Endothelial cell of umbilical vein (primary cell): ENCODE results near the gene THUMPD2. TPM values are rescaled to one million over a fixed set of nuclear protein-coding genes. Genes with fewer than 3 reads are reported as not detected.

Source experiments
- BruUV-seq: library from RNA; stranded (reverse); fragments of 400-500 nt; replicated peaks from 2 replicates; lab custom pipeline; 2021; lab: Mats Ljungman, UMichigan
- CTCF ChIA-PET: fragments of 300-600, 350-600 bp; sonication (Branson Sonifier 250); formaldehyde crosslinking; loops from one replicate; lab custom pipeline; 2021; ENCODE audit warnings: antibody characterized with exemption, inconsistent platforms; lab: Charles Lee
- POLR2A ChIA-PET: fragments of 300-600, 350-600 bp; sonication (Branson Sonifier 250); formaldehyde crosslinking; loops from one replicate; lab custom pipeline; 2021; ENCODE audit warnings: antibody characterized with exemption, inconsistent platforms; lab: Charles Lee
- DNase-seq: peaks from one replicate; pipeline ENCODE4 v3.0.0-alpha.2; 2011; ENCODE audit warnings: low read depth, low spot score
- FAIRE-seq: peaks from 2 replicates; lab custom pipeline; 2011; peaks lifted over from hg19 to GRCh38; lab: Jason Lieb, UNC
- H2AFZ ChIP-seq: 2 replicates; pipeline ENCODE4 v1.6.0; 2012; ENCODE audit warnings: low read depth, low read length, control low read depth, inconsistent platforms
- H3K27ac ChIP-seq: 2 replicates; pipeline ENCODE4 v1.5.1; 2011; ENCODE audit warnings: low read depth, mild to moderate bottlenecking, control low read depth, low read length, moderate library complexity; ENCODE audit not compliant: insufficient read depth
- H3K27me3 ChIP-seq, 2 experiments: 2 replicates each; pipeline versions ENCODE4 v1.6.0 to v1.6.1; 2011; ENCODE audit warnings: low read length in 2 of 2, mixed read lengths in 1 of 2; ENCODE audit not compliant: control insufficient read depth in 2 of 2, insufficient read depth in 2 of 2
- H3K36me3 ChIP-seq, 2 experiments: 2 replicates in 1 of 2; 3 replicates in 1 of 2; pipeline ENCODE4 v1.5.1; 2011; ENCODE audit warnings: low read length in 2 of 2, mild to moderate bottlenecking in 1 of 2, moderate library complexity in 1 of 2; ENCODE audit not compliant: control insufficient read depth in 2 of 2, insufficient read depth in 2 of 2; ENCODE audit errors: extremely low read depth in 1 of 2
- H3K4me1 ChIP-seq: 3 replicates; pipeline ENCODE4 v1.5.1; 2011; ENCODE audit warnings: mild to moderate bottlenecking, low read length; ENCODE audit not compliant: control insufficient read depth, insufficient read depth; ENCODE audit errors: extremely low read depth
- H3K4me2 ChIP-seq: 2 replicates; pipeline ENCODE4 v1.6.1; 2011; ENCODE audit warnings: low read length, control low read depth, mixed read lengths; ENCODE audit not compliant: insufficient read depth
- H3K4me3 ChIP-seq, 3 experiments: fragments of 200-600 bp in 1 of 3; sonication (generic), shearing (Covaris generic) in 1 of 3; replicated peaks in 1 of 3; 2 replicates each; pipeline ENCODE4 v1.5.1; 2011 to 2016; ENCODE audit warnings: control low read depth in 3 of 3, low read length in 3 of 3, mild to moderate bottlenecking in 2 of 3, inconsistent platforms in 1 of 3, low read depth in 1 of 3, moderate library complexity in 1 of 3; ENCODE audit not compliant: insufficient read depth in 1 of 3
- H3K79me2 ChIP-seq: 2 replicates; pipeline ENCODE4 v1.6.0; 2012; ENCODE audit warnings: low read length, inconsistent platforms; ENCODE audit not compliant: control insufficient read depth, insufficient read depth
- H3K9ac ChIP-seq: replicated peaks from 2 replicates; pipeline ENCODE3; 2011; ENCODE audit warnings: low read length, control low read depth; ENCODE audit not compliant: insufficient read depth; ENCODE audit errors: extremely low read depth
- H3K9me1 ChIP-seq: replicated peaks from 3 replicates; pipeline ENCODE4 v1.6.0; 2011; ENCODE audit warnings: mild to moderate bottlenecking, low read length; ENCODE audit not compliant: control insufficient read depth, insufficient read depth; ENCODE audit errors: extremely low read depth
- H3K9me3 ChIP-seq: replicated peaks from 2 replicates; pipeline ENCODE4 v1.5.1; 2012; ENCODE audit warnings: low read length, inconsistent platforms; ENCODE audit not compliant: control insufficient read depth, insufficient read depth
- H4K20me1 ChIP-seq: replicated peaks from 2 replicates; pipeline ENCODE3; 2011; ENCODE audit warnings: mild to moderate bottlenecking, low read length; ENCODE audit not compliant: control insufficient read depth, insufficient read depth; ENCODE audit errors: extremely low read depth
- EZH2 ChIP-seq: IDR thresholded peaks from 2 replicates; pipeline ENCODE4 v1.6.1; 2012; ENCODE audit warnings: borderline replicate concordance, low read depth, mild to moderate bottlenecking, moderate library complexity, low read length, inconsistent platforms; ENCODE audit not compliant: severe bottlenecking
- FOS ChIP-seq: IDR thresholded peaks from 2 replicates; pipeline ENCODE4 v1.6.1; 2011; ENCODE audit warnings: mild to moderate bottlenecking, low read length, moderate library complexity, borderline replicate concordance; ENCODE audit not compliant: insufficient read depth
- GATA2 ChIP-seq: IDR thresholded peaks from 2 replicates; pipeline ENCODE4 v1.7.0; 2011; ENCODE audit warnings: low read depth, mild to moderate bottlenecking, moderate library complexity, mixed read lengths, low read length; ENCODE audit not compliant: insufficient read length, insufficient read depth
- JUN ChIP-seq: IDR thresholded peaks from 2 replicates; pipeline ENCODE4 v1.6.1; 2011; ENCODE audit warnings: borderline replicate concordance, low read depth; ENCODE audit not compliant: insufficient read length, insufficient read depth
- MYC ChIP-seq: IDR thresholded peaks from one replicate; pipeline ENCODE4 v1.6.1; 2011; ENCODE audit warnings: mild to moderate bottlenecking, low read depth, low read length
- POLR2A ChIP-seq: IDR thresholded peaks from 2 replicates; pipeline ENCODE4 v1.6.1; 2012; ENCODE audit warnings: low read depth, mild to moderate bottlenecking, control low read depth, low read length
- POLR2AphosphoS5 ChIP-seq: IDR thresholded peaks from 2 replicates; pipeline ENCODE4 v1.6.1; 2012; ENCODE audit warnings: low read depth, mild to moderate bottlenecking, control low read depth, low read length, moderate library complexity; ENCODE audit not compliant: insufficient read depth
- dilution Hi-C: fragments of 300-500 bp; cut with MboI; formaldehyde crosslinking; loops from one replicate; pipeline ENCODE4 v1.15.0; 2019; ENCODE audit warnings: low sequenced_read_pairs; ENCODE audit not compliant: extremely low pct_ligation_motif_present
- intact Hi-C: fragments of 100-400 bp; cut with micrococcal nuclease; formaldehyde crosslinking; loops from one replicate; pipeline ENCODE4 v1.10.0; 2022
- polyA plus RNA-seq, 4 experiments: library from polyadenylated mRNA; depleted of rRNA in 3 of 4; stranded (reverse) in 3 of 4; unstranded in 1 of 4; fragments of >200 nt; gene quantifications; 2 replicates each; pipeline versions ENCODE4 v1.2.1 to v1.2.3, GENCODE V29; 2011 to 2012; ENCODE audit warnings: missing spikeins in 1 of 4
- total RNA-seq: library from RNA; stranded (reverse); gene quantifications from 2 replicates; pipeline ENCODE4 v1.2.3, GENCODE V29; 2021
- TF ChIP-seq, protein P1 (sequence below): IDR thresholded peaks from 2 replicates; pipeline ENCODE4 v1.6.1; 2011; ENCODE audit not compliant: insufficient read depth, insufficient read length
- TF ChIP-seq, protein P2 (sequence below), 2 donors: IDR thresholded peaks; 1 replicate in 1 of 2; 2 replicates in 1 of 2; pipeline ENCODE4 v1.5.1; 2011; ENCODE audit warnings: low read length in 2 of 2, mild to moderate bottlenecking in 2 of 2, moderate library complexity in 2 of 2, control low read depth in 1 of 2, inconsistent platforms in 1 of 2, low read depth in 1 of 2; ENCODE audit not compliant: insufficient read depth in 1 of 2; ENCODE audit errors: extremely low read depth in 1 of 2

THUMPD2 gene
- total and polyA plus RNA-seq, 2 donors (not counting 3 experiments of a cell fraction or from before 2014, with no cell fraction given) = 4.3 to 8.2 TPM

DNA sequence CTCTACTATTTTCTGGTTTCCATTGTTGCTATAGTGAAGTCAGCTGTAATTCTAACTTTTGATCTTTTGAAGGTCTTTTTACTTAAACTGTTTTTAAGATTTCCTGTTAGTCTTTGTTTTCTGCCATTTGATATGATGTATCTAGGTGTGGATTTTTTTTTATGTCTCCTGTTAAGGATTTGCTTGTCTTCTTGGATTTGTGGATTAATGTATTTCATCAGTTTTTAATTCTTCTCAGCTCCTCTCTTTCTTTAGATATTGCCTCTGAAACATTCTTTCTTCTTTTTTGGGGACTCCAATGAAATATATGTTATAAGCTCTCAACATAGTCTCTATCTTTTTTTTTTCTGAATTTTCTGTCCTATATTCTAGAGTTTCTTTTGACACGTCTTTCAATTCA, 24.8 kb upstream of the THUMPD2 start:
- BruUV-seq = no TSS peak
- Histone ChIP-seq H3K4me1 (no peaks in the 10 kb centered on the region), H3K4me2 (no peak overlapping the region), H3K9me3 (no peaks in the 10 kb centered on the region), H2AFZ (no peak overlapping the region), H3K9me1 (no peaks in the 10 kb centered on the region), H3K27me3 (peaks cover 3 to 7% of the 10 kb centered on the region in 2 experiments), H4K20me1 (no peaks in the 10 kb centered on the region), H3K27ac (no peak overlapping the region), H3K36me3 (no peaks in the 10 kb centered on the region), H3K9ac (no peak overlapping the region), H3K79me2 (no peaks in the 10 kb centered on the region), H3K4me3 (no peak overlapping the region)
- DNase-seq = no peak
- FAIRE-seq = no peak
- ChIA-PET POLR2A (no interaction called here), CTCF (interaction anchor here (1.4 kb wide), 1 partner anchor 14 kb away, joined by 3 read pairs; no protein-coding TSS in a partner anchor)
- dilution Hi-C loops = no loop called here
- no peak for TF ChIP-seq EZH2
- no peak for TF ChIP-seq GATA2
- TF ChIP-seq JUN = no peak
- TF ChIP-seq POLR2AphosphoS5 = no peak
- TF ChIP-seq FOS = no peak
- TF ChIP-seq, protein P1, sequence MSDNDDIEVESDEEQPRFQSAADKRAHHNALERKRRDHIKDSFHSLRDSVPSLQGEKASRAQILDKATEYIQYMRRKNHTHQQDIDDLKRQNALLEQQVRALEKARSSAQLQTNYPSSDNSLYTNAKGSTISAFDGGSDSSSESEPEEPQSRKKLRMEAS = no peak
- no peak for TF ChIP-seq POLR2A
- TF ChIP-seq, protein P2, sequence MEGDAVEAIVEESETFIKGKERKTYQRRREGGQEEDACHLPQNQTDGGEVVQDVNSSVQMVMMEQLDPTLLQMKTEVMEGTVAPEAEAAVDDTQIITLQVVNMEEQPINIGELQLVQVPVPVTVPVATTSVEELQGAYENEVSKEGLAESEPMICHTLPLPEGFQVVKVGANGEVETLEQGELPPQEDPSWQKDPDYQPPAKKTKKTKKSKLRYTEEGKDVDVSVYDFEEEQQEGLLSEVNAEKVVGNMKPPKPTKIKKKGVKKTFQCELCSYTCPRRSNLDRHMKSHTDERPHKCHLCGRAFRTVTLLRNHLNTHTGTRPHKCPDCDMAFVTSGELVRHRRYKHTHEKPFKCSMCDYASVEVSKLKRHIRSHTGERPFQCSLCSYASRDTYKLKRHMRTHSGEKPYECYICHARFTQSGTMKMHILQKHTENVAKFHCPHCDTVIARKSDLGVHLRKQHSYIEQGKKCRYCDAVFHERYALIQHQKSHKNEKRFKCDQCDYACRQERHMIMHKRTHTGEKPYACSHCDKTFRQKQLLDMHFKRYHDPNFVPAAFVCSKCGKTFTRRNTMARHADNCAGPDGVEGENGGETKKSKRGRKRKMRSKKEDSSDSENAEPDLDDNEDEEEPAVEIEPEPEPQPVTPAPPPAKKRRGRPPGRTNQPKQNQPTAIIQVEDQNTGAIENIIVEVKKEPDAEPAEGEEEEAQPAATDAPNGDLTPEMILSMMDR (IDR thresholded peaks at IDR 0.05; ENCODE audit: extremely low read depth in 1 of 2, insufficient read depth in 1 of 2, low read depth in 1 of 2, low read length in 2 of 2) = no peak
- TF ChIP-seq MYC = no peak
- intact Hi-C loops = no loop called here
